HepG2 (cell line): ENCODE data around the gene WDR81. TPM values are rescaled to one million over a fixed set of nuclear protein-coding genes. Genes with fewer than 3 reads are reported as not detected.

Experiments used
- AGO1 ChIP-seq: fragments of 200-400 bp; formaldehyde crosslinking; IDR thresholded peaks from 2 replicates; pipeline ENCODE4 v1.6.1; 2017; ENCODE audit warnings: mild to moderate bottlenecking, low read depth, low read length, moderate library complexity; ENCODE audit not compliant: poor library complexity, severe bottlenecking
- BHLHE40 ChIP-seq: IDR thresholded peaks from 2 replicates; pipeline ENCODE4 v1.6.1; 2011; ENCODE audit warnings: low read length, improper control_type of control experiment
- HNRNPK ChIP-seq: fragments of 200-400 bp; formaldehyde crosslinking; IDR thresholded peaks from 2 replicates; pipeline ENCODE4 v1.6.1; 2018; ENCODE audit warnings: low read length, low read depth, moderate library complexity, mild to moderate bottlenecking; ENCODE audit not compliant: poor library complexity, severe bottlenecking
- HOXD1 ChIP-seq: sonication (generic); formaldehyde crosslinking; IDR thresholded peaks from 2 replicates; pipeline ENCODE4 v1.5.0; 2020; ENCODE audit warnings: missing genetic modification reagents
- MAFF ChIP-seq: IDR thresholded peaks from 2 replicates; pipeline ENCODE4 v1.6.1; 2011; ENCODE audit warnings: low read depth, low read length, improper control_type of control experiment
- MAFG ChIP-seq: sonication (generic); formaldehyde crosslinking; IDR thresholded peaks from 2 replicates; pipeline ENCODE4 v1.5.1; 2020; ENCODE audit warnings: mild to moderate bottlenecking, missing genetic modification reagents
- MIER3 ChIP-seq: IDR thresholded peaks from 2 replicates; pipeline ENCODE4 v1.6.1; 2016; ENCODE audit warnings: missing compliant biosample characterization, borderline replicate concordance
- MTF1 ChIP-seq: sonication (generic); formaldehyde crosslinking; IDR thresholded peaks from 2 replicates; pipeline ENCODE4 v1.5.0; 2020; ENCODE audit warnings: missing genetic modification reagents
- SATB2 ChIP-seq: sonication (generic); formaldehyde crosslinking; IDR thresholded peaks from 2 replicates; pipeline ENCODE4 v1.5.0; 2020; ENCODE audit warnings: missing genetic modification reagents
- U2AF1 ChIP-seq: fragments of 200-400 bp; formaldehyde crosslinking; optimal IDR thresholded peaks from 2 replicates; pipeline ENCODE3; 2017; ENCODE audit warnings: mild to moderate bottlenecking, low read depth, low read length
- ZNF10 ChIP-seq: sonication (generic); formaldehyde crosslinking; IDR thresholded peaks from 2 replicates; pipeline ENCODE4 v1.4.0; 2020; ENCODE audit warnings: mild to moderate bottlenecking, low read depth, missing genetic modification reagents, borderline replicate concordance
- ZNF121 ChIP-seq: sonication (generic); formaldehyde crosslinking; IDR thresholded peaks from 2 replicates; pipeline ENCODE4 v1.5.0; 2020; ENCODE audit warnings: mild to moderate bottlenecking, missing genetic modification reagents
- ZNF260 ChIP-seq: sonication (generic); formaldehyde crosslinking; IDR thresholded peaks from 2 replicates; pipeline ENCODE4 v1.4.0; 2020; ENCODE audit warnings: missing genetic modification reagents, low read depth, mild to moderate bottlenecking, borderline replicate concordance
- ZNF296 ChIP-seq: sonication (generic); formaldehyde crosslinking; conservative IDR thresholded peaks from 2 replicates; pipeline ENCODE4 v1.5.0; 2020; ENCODE audit warnings: mild to moderate bottlenecking, missing genetic modification reagents
- ZNF331 ChIP-seq: sonication (generic); formaldehyde crosslinking; IDR thresholded peaks from 2 replicates; pipeline ENCODE4 v1.4.0; 2020; ENCODE audit warnings: missing genetic modification reagents
- polyA plus RNA-seq, 8 experiments: library from polyadenylated mRNA; depleted of rRNA in 3 of 8; stranded (reverse) in 7 of 8; unstranded in 1 of 8; fragments of >200 nt; fragmentation: Illumina TruSeq in 4 of 8; extraction: Trizol in 4 of 8; gene quantifications; 2 replicates each; pipeline versions ENCODE4 v1.2.1 to v1.2.3, GENCODE V29; 2011 to 2016; ENCODE audit warnings: low read depth in 4 of 8, missing spikeins in 1 of 8, mixed read lengths in 1 of 8; ENCODE audit not compliant: insufficient read depth in 1 of 8
- total RNA-seq, 5 experiments: library from RNA; depleted of rRNA; stranded (reverse); fragments of >200 nt; fragmentation: Illumina TruSeq; extraction: Trizol; gene quantifications; 2 replicates each; pipeline ENCODE4 v1.2.3, GENCODE V29; 2016; ENCODE audit warnings: low read depth in 1 of 5
- TF ChIP-seq, protein P1 (sequence below): sonication (generic); formaldehyde crosslinking; IDR thresholded peaks from 2 replicates; pipeline ENCODE4 v1.4.0; 2020; ENCODE audit warnings: missing genetic modification reagents
- TF ChIP-seq, protein P2 (sequence below): sonication (generic); formaldehyde crosslinking; IDR thresholded peaks from 2 replicates; pipeline ENCODE4 v1.4.0; 2020; ENCODE audit warnings: missing genetic modification reagents, mild to moderate bottlenecking, borderline replicate concordance
- TF ChIP-seq, protein P3 (sequence below): sonication (generic); formaldehyde crosslinking; conservative IDR thresholded peaks from 2 replicates; pipeline ENCODE4 v1.4.0; 2020; ENCODE audit warnings: missing genetic modification reagents
- TF ChIP-seq, protein P4 (sequence below): sonication (generic); formaldehyde crosslinking; IDR thresholded peaks from 2 replicates; pipeline ENCODE4 v1.9.0; 2021; ENCODE audit warnings: missing genetic modification reagents, borderline replicate concordance

The WDR81 gene
- total and polyA plus RNA-seq, 2 of the 13 experiments (the other 11 are each of a cell fraction or from before 2014, with no cell fraction given), result 9.1 to 16.7 TPM

DNA sequence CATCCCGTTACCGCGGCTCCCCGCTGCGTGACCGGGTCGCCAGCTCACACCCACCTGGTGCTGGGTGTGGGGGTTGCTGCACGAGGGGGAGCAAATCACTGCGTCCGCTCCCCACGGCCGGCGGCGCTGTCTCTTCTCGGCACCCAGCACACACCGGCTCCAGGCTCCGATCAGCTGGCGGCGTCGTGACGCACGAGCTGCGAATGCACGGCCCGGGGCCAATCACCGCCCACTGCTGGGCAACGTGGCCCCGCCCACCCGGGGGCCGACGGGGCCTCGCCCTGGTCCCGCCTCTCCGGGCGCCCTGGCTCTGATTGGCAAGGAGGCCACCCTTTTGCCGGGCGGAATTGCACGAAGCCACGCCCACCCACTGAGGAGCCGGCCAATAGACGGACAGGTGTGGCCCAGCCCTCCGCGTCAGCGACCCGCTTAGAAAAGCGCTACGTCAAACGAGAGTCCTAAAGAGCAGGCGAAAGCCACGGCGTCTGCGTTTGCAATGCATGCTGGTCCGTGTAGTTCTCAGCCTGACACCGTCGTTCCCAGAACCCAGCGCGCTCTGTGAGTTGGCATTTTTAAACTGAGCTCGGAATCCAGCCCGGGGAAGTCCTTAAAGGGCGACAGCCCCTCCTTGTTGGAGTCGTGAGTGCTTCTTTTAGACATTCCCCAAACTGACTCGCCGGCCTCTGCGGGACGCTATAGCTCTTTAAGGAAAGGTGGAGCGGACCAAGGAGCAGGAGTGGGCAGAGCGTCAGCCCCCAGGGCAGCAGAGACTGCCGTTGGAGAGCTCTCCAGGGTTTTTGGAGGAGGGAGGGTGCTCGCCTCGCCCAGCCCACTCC is 8.2 kb upstream of the WDR81 start (continued):
- TF ChIP-seq MAFF (peak; percentile 79), BHLHE40 (peak; percentile 34; the same call in 1 of the 2 replicates), HNRNPK (peak; percentile 99), HOXD1 (CRISPR knock-in tag) (0 out of 2 replicates have a peak, but pooled peaks have one; percentile 21), ZNF10 (CRISPR knock-in tag) (no peak), U2AF1 (peak; percentile 3), ZNF296 (CRISPR knock-in tag) (no peak), MAFG (CRISPR knock-in tag) (peak; percentile 92), AGO1 (peak; percentile 56), ZNF331 (CRISPR knock-in tag) (no peak), ZNF260 (CRISPR knock-in tag) (no peak), MIER3 (CRISPR knock-in tag) (peak; percentile 25; the same call in 1 of the 2 replicates), MTF1 (CRISPR knock-in tag) (no peak), SATB2 (no peak), ZNF121 (CRISPR knock-in tag) (no peak)
- TF ChIP-seq, protein P1, sequence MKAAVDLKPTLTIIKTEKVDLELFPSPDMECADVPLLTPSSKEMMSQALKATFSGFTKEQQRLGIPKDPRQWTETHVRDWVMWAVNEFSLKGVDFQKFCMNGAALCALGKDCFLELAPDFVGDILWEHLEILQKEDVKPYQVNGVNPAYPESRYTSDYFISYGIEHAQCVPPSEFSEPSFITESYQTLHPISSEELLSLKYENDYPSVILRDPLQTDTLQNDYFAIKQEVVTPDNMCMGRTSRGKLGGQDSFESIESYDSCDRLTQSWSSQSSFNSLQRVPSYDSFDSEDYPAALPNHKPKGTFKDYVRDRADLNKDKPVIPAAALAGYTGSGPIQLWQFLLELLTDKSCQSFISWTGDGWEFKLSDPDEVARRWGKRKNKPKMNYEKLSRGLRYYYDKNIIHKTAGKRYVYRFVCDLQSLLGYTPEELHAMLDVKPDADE (CRISPR knock-in tag), result no peak
- TF ChIP-seq, protein P2, sequence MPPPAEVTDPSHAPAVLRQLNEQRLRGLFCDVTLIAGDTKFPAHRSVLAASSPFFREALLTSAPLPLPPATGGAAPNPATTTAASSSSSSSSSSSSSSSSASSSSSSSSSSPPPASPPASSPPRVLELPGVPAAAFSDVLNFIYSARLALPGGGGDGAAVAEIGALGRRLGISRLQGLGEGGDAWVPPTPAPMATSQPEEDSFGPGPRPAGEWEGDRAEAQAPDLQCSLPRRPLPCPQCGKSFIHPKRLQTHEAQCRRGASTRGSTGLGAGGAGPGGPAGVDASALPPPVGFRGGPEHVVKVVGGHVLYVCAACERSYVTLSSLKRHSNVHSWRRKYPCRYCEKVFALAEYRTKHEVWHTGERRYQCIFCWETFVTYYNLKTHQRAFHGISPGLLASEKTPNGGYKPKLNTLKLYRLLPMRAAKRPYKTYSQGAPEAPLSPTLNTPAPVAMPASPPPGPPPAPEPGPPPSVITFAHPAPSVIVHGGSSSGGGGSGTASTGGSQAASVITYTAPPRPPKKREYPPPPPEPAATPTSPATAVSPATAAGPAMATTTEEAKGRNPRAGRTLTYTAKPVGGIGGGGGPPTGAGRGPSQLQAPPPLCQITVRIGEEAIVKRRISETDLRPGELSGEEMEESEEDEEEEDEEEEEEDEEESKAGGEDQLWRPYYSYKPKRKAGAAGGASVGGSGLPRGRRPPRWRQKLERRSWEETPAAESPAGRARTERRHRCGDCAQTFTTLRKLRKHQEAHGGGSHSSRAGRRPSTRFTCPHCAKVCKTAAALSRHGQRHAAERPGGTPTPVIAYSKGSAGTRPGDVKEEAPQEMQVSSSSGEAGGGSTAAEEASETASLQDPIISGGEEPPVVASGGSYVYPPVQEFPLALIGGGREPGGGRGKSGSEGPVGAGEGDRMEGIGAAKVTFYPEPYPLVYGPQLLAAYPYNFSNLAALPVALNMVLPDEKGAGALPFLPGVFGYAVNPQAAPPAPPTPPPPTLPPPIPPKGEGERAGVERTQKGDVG (CRISPR knock-in tag), result 0 out of 2 replicates have a peak, but pooled peaks have one; percentile 73
- TF ChIP-seq, protein P3, sequence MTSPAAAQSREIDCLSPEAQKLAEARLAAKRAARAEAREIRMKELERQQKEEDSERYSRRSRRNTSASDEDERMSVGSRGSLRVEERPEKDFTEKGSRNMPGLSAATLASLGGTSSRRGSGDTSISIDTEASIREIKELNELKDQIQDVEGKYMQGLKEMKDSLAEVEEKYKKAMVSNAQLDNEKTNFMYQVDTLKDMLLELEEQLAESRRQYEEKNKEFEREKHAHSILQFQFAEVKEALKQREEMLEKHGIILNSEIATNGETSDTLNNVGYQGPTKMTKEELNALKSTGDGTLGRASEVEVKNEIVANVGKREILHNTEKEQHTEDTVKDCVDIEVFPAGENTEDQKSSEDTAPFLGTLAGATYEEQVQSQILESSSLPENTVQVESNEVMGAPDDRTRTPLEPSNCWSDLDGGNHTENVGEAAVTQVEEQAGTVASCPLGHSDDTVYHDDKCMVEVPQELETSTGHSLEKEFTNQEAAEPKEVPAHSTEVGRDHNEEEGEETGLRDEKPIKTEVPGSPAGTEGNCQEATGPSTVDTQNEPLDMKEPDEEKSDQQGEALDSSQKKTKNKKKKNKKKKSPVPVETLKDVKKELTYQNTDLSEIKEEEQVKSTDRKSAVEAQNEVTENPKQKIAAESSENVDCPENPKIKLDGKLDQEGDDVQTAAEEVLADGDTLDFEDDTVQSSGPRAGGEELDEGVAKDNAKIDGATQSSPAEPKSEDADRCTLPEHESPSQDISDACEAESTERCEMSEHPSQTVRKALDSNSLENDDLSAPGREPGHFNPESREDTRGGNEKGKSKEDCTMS (CRISPR knock-in tag), result no peak
- TF ChIP-seq, protein P4, sequence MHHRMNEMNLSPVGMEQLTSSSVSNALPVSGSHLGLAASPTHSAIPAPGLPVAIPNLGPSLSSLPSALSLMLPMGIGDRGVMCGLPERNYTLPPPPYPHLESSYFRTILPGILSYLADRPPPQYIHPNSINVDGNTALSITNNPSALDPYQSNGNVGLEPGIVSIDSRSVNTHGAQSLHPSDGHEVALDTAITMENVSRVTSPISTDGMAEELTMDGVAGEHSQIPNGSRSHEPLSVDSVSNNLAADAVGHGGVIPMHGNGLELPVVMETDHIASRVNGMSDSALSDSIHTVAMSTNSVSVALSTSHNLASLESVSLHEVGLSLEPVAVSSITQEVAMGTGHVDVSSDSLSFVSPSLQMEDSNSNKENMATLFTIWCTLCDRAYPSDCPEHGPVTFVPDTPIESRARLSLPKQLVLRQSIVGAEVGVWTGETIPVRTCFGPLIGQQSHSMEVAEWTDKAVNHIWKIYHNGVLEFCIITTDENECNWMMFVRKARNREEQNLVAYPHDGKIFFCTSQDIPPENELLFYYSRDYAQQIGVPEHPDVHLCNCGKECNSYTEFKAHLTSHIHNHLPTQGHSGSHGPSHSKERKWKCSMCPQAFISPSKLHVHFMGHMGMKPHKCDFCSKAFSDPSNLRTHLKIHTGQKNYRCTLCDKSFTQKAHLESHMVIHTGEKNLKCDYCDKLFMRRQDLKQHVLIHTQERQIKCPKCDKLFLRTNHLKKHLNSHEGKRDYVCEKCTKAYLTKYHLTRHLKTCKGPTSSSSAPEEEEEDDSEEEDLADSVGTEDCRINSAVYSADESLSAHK (CRISPR knock-in tag), result no peak
